Measurements from ENCODE around the gene KAT2A. TPM values are rescaled to one million over a fixed set of nuclear protein-coding genes. Genes with fewer than 3 reads are reported as not detected.

The KAT2A gene
- total RNA-seq, 1 experiment from 2014 or later, result 43.5 TPM

GRCh38 chr17:42097691-42098631 is 23.2 kb downstream of the KAT2A start, which contains the start of gene ZNF385C:
ZNF385C (minus strand) TSS chr17:42098473; CDS start chr17:42063056, 35,417 bp downstream.
- H3K23me2 ChIP-seq (ENCODE audit: insufficient read length, low read depth, low read length, poor library complexity, severe bottlenecking), result peaks cover 9% of the 10 kb centered on the region
- no peak within 1 kb of the TSS for H2BK120ac ChIP-seq (ENCODE audit: low read depth, low read length, poor library complexity, severe bottlenecking)
- no peak within 1 kb of the TSS for H2BK5ac ChIP-seq (ENCODE audit: insufficient read length, low read length)
- no peak within 1 kb of the TSS for H3K23ac ChIP-seq (ENCODE audit: insufficient read length, low read depth, low read length)
- TF ChIP-seq, protein P1, sequence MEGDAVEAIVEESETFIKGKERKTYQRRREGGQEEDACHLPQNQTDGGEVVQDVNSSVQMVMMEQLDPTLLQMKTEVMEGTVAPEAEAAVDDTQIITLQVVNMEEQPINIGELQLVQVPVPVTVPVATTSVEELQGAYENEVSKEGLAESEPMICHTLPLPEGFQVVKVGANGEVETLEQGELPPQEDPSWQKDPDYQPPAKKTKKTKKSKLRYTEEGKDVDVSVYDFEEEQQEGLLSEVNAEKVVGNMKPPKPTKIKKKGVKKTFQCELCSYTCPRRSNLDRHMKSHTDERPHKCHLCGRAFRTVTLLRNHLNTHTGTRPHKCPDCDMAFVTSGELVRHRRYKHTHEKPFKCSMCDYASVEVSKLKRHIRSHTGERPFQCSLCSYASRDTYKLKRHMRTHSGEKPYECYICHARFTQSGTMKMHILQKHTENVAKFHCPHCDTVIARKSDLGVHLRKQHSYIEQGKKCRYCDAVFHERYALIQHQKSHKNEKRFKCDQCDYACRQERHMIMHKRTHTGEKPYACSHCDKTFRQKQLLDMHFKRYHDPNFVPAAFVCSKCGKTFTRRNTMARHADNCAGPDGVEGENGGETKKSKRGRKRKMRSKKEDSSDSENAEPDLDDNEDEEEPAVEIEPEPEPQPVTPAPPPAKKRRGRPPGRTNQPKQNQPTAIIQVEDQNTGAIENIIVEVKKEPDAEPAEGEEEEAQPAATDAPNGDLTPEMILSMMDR (conservative IDR thresholded peaks at IDR 0.05), result no peak
- no peak within 1 kb of the TSS for H3K4ac ChIP-seq (ENCODE audit: low read depth, low read length)
- WGBS (ENCODE audit: extremely low coverage, insufficient read length, low lambda C conversion rate), result no CpG with 5 or more reads among the region's 52 CpGs
- H3K27me3 ChIP-seq (ENCODE audit: insufficient read depth, low read length), result peaks cover 12% of the 10 kb centered on the region; the same call in 1 of the 2 replicates
- no peaks in the 10 kb centered on the region for H3K79me1 ChIP-seq (ENCODE audit: insufficient read depth, low read depth, low read length, poor library complexity, severe bottlenecking)
- no peak within 1 kb of the TSS for H3T11ph ChIP-seq (ENCODE audit: low read length)
- peaks cover 37% of the 10 kb centered on the region for H3K27me3 Mint-ChIP-seq (ENCODE audit: low read depth)
- H2BK20ac ChIP-seq (ENCODE audit: low read depth, low read length, poor library complexity, severe bottlenecking), result no peak within 1 kb of the TSS
- H4K5ac ChIP-seq (ENCODE audit: insufficient read length, low read depth, low read length), result no peak within 1 kb of the TSS
- no peak within 1 kb of the TSS for H3K56ac ChIP-seq (ENCODE audit: insufficient read length, low read depth, low read length)
- DNase-seq, result peak; percentile 74
- H4K91ac ChIP-seq (ENCODE audit: insufficient read length, low read depth, low read length), result no peak within 1 kb of the TSS
- no peaks in the 10 kb centered on the region for H3K36me3 Mint-ChIP-seq (ENCODE audit: insufficient read depth in 1 of 3, low read depth in 3 of 3)
- no peak within 1 kb of the TSS for H2AK5ac ChIP-seq (ENCODE audit: insufficient read length, low read length)
- no peak within 1 kb of the TSS for H2BK12ac ChIP-seq (ENCODE audit: insufficient read length, low read depth, low read length)
- H3K27ac ChIP-seq (ENCODE audit: insufficient read length, low read depth, low read length), result no peak within 1 kb of the TSS
- H4K20me1 ChIP-seq (ENCODE audit: control insufficient read depth, insufficient read depth, insufficient read length), result no peaks in the 10 kb centered on the region
- peaks cover 22 to 29% of the 10 kb centered on the region in 2 experiments for H3K4me1 Mint-ChIP-seq
- no peaks in the 10 kb centered on the region for H3K9me3 ChIP-seq (ENCODE audit: control insufficient read depth, low read depth, low read length)
- H3K9ac ChIP-seq (ENCODE audit: extremely low read depth, insufficient read length, low read length), result no peak within 1 kb of the TSS
- H3K14ac ChIP-seq (ENCODE audit: insufficient read depth, low read length), result no peak within 1 kb of the TSS; the same call in 1 of the 2 replicates
- peak within 1 kb of the TSS; percentile 44 to 74 for H3K4me3 Mint-ChIP-seq
- H3K9me3 Mint-ChIP-seq, result no peaks in the 10 kb centered on the region
- no peak within 1 kb of the TSS for H4K8ac ChIP-seq (replicated peaks; ENCODE audit: insufficient read length, low read depth, low read length)
- H3K4me1 ChIP-seq (ENCODE audit: insufficient read depth, low read length), result no peaks in the 10 kb centered on the region
- H3K27ac Mint-ChIP-seq, result no peak within 1 kb of the TSS; a peak in 1 of 7 replicates
- H2BK15ac ChIP-seq (ENCODE audit: low read depth, low read length), result no peak within 1 kb of the TSS
- H3K79me2 ChIP-seq (ENCODE audit: insufficient read depth, low read length), result no peaks in the 10 kb centered on the region
- H2AFZ ChIP-seq (ENCODE audit: low read length), result no peak within 1 kb of the TSS
- H3K18ac ChIP-seq (ENCODE audit: insufficient read length, low read depth, low read length), result no peak within 1 kb of the TSS
- peak within 1 kb of the TSS; percentile 30 for H3K4me2 ChIP-seq (ENCODE audit: insufficient read depth, insufficient read length, low read length)
